Mononuclear cell (primary cell): ENCODE measurements around the gene CDC42SE2. TPM values are rescaled to one million over a fixed set of nuclear protein-coding genes. Genes with fewer than 3 reads are reported as not detected.
"Not testable (repeated sequence)": the region's sequence is repeated elsewhere in the genome, so short reads cannot be mapped to it uniquely, and the experiment has no call there.

Source experiments
- H3K27me3 ChIP-seq: 2 replicates; pipeline ENCODE4 v1.6.0; 2011; ENCODE audit warnings: low read length, control low read depth; ENCODE audit not compliant: insufficient read depth
- H3K4me1 ChIP-seq: 2 replicates; pipeline ENCODE4 v1.5.1; 2011; ENCODE audit warnings: mild to moderate bottlenecking, low read length, control low read depth; ENCODE audit not compliant: insufficient read depth
- H3K4me3 ChIP-seq: 2 replicates; pipeline ENCODE4 v1.5.1; 2011; ENCODE audit warnings: mild to moderate bottlenecking, low read length, moderate library complexity
- H3K9me3 ChIP-seq: 2 replicates; pipeline ENCODE4 v1.5.1; 2011; ENCODE audit warnings: low read depth, mild to moderate bottlenecking, control low read depth, low read length
- total RNA-seq: library from RNA; depleted of rRNA; stranded (reverse); fragments of >200 nt; gene quantifications from one replicate; pipeline ENCODE4 v1.2.3, GENCODE V29; 2012

The CDC42SE2 gene
- total RNA-seq, 1 donor = 463 TPM

DNA sequence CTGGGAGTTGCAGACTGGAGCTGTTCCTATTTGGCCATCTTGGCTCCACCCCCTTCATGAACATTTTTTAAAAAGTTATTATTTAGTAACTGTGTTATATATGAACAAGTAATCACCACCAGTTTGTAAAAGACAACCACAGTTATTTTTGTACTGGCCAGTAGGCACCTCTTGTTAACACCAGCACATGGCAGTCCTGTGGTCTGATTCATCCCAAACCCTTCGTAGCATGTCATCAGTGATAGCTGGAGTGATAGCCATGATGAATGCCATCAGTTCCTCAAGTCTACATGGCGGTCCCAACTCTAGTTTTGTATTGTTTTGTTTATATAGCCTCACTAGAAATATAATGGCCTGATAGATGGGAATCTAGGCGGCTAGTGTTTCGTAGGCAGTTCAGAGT is 74.2 kb downstream of the CDC42SE2 start:
- H3K27me3 ChIP-seq = no peaks in the 10 kb centered on the region
- H3K4me3 ChIP-seq = no peak overlapping the region
- no peaks in the 10 kb centered on the region for H3K9me3 ChIP-seq
- peaks cover 10% of the 10 kb centered on the region for H3K4me1 ChIP-seq

DNA sequence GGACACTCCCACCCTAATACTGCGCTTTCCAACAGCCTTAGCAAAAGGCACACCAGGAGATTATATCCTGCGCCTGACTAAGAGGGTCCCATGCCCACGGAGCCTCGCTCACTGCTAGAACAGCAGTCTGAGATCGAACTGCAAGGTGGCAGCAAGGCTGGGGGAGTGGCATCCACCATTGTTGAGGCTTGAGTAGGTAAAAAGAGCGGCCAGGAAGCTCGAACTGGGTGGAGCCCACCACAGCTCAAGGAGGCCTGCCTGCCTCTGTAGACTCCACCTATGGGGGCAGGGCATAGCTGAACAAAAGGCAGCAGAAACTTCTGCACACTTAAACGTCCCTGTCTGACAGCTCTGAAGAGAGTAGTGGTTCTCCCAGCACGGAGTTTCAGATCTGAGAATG is 80.4 kb downstream of the CDC42SE2 start:
- not testable (repeated sequence) for H3K9me3 ChIP-seq, H3K27me3 ChIP-seq, H3K4me3 ChIP-seq
- H3K4me1 ChIP-seq = peaks cover 13% of the 10 kb centered on the region

DNA sequence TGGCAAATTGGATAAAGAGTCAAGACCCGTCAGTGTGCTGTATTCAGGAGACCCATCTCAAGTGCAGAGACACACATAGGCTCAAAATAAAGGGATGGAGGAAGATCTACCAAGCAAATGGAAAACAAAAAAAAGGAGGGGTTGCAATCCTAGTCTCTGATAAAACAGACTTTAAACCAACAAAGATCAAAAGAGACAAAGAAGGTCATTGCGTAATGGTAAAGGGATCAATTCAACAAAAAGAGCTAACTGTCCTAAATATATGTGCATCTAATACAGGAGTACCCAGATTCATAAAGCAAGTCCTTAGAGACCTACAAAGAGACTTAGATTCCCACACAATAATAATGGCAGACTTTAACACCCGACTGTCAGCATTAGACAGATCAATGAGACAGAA is 82.4 kb downstream of the CDC42SE2 start:
- H3K4me1 ChIP-seq = peaks cover 13% of the 10 kb centered on the region
- H3K9me3 ChIP-seq, H3K4me3 ChIP-seq, H3K27me3 ChIP-seq: not testable (repeated sequence)

DNA sequence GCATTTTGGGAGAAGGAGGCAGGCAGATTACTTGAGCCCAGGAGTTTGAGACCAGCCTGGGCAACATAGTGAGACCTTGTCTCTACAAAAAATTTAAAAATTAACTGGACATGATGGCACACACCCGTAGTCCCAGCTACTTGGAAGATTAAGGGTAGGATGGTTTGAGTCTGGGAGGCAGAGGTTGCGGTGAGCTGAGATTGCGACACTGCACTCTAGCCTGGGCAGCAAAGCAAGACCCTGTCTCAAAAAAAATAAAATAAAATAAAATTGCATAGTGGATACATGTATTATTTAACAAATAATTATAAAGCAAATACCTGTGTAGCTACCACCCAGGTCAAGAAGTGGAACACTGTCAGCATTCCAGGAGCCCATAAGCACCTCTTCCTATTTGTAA is 90.1 kb downstream of the CDC42SE2 start:
- Histone ChIP-seq H3K4me3 (no peak overlapping the region), H3K9me3 (no peaks in the 10 kb centered on the region), H3K27me3 (no peaks in the 10 kb centered on the region), H3K4me1 (peaks cover 42% of the 10 kb centered on the region)

DNA sequence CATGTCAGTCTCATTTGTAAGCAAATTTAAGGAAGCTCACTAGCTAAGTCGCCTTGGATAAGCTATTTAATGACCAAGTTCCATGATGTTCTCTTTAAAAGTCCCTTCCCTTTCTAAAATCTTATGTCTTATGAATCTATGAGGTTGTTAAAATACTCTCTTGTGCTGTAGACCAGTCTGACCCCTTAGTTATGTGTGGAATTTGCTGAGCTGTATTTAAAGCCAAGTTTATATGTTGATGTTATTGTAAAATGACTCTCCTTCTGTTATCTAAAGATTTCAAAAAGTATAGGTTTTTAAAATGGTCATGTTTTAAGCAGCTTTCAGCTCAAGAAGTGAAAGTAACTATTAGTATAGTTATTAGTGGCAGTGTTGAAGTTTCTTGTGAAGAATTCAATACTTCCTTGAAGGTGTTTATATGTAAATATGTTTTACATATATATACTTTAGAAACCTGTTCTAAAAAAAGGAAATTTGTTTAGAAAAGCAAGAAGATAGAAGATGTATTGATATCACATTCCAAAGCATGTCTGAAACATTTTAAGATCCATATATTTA is 92.2 kb downstream of the CDC42SE2 start:
- Histone ChIP-seq H3K4me1 (peaks cover 40% of the 10 kb centered on the region), H3K9me3 (no peaks in the 10 kb centered on the region), H3K27me3 (no peaks in the 10 kb centered on the region), H3K4me3 (no peak overlapping the region)

DNA sequence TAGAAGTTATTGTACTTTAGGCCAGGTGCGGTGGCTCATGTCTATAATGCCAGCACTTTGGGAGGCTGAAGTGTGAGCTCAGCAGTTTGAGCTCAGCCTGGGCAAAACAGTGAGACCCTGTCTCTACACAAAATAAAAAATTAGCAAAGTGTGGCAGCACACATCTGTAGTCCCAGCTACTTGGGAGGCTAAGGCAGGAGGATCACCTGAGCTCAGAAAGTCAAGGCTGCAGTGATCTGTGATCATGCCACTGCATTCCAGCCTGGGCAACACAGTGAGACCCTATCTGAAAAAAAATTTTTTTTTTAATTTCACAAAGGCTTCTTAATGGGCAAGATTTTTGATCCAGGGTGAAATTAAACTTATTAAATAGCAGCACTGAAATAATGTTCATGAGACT is 92.8 kb downstream of the CDC42SE2 start:
- H3K4me1 ChIP-seq = peaks cover 39% of the 10 kb centered on the region
- no peak overlapping the region for H3K4me3 ChIP-seq
- no peaks in the 10 kb centered on the region for H3K27me3 ChIP-seq
- H3K9me3 ChIP-seq = no peaks in the 10 kb centered on the region

DNA sequence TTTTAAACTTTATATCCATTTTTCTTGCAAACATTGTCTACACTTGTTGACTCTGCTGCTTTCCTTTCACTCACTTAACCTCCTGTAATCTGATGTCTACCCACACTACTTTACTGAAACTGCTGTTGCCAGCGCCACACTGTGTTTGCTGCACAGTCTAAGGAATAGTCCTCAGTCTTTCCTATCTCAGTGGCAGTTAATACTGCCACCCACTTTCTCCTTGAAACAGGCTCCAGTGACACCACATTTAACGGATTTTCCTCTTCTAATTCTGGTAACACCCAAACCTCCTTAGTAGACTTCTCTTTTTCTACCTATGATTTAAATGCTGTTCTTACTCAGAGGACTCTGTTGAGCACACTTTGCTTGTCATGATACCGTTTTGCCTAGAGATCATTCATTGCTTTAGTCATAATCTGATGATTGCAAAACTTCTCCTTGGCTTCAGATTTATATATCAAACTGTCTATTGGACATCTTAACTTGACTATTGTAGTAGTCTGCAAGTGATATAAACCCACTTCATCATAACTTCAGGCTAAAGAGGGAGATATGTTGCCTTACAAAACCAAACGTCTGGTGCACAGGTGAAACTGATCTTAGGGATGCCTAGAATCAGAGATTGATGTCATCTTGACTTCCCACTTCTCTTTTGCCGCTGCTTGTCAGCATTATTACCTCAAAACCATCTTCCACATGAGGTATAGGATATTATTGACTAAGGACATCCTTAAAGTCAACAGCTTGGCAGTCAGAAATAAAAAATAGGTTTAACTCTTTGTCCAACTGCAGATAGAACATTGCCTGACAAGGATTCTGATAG is 94.1 kb downstream of the CDC42SE2 start:
- H3K4me3 ChIP-seq = no peak overlapping the region
- peaks cover 38% of the 10 kb centered on the region for H3K4me1 ChIP-seq
- no peaks in the 10 kb centered on the region for H3K27me3 ChIP-seq
- H3K9me3 ChIP-seq = no peaks in the 10 kb centered on the region

DNA sequence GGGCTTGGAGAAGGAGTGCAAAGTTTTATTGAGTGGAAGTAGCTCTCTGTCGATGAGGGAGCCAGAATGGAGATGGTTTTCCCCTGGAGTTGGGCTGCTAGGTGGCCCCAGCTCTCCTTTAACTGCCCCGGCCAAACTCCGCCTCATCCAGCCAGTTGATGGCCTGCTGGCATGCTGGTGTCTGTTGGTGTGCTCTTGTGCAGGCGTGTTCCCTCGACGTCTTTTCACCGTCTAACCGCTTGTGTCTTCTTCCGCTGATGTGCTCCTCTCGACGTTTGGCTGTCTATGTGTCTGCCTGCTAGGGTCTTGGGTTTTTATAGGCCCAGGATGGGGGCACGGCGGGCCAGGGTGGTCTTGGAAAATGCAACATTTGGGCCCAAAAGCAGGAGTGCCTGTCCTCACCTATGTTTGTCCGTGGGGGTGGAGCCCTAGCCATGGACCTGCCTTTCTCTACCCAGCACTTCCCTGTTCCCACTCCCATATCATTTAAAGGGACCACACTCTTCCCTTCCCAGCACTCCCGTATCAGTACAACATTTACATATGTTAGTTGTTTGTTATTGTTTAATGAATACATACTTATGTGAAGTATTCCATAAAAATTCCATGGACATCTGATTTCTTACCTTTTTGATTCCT is 97.9 kb downstream of the CDC42SE2 start:
- H3K27me3 ChIP-seq = no peaks in the 10 kb centered on the region
- H3K9me3 ChIP-seq = no peaks in the 10 kb centered on the region
- H3K4me3 ChIP-seq = no peak overlapping the region
- H3K4me1 ChIP-seq = peaks cover 34% of the 10 kb centered on the region

DNA sequence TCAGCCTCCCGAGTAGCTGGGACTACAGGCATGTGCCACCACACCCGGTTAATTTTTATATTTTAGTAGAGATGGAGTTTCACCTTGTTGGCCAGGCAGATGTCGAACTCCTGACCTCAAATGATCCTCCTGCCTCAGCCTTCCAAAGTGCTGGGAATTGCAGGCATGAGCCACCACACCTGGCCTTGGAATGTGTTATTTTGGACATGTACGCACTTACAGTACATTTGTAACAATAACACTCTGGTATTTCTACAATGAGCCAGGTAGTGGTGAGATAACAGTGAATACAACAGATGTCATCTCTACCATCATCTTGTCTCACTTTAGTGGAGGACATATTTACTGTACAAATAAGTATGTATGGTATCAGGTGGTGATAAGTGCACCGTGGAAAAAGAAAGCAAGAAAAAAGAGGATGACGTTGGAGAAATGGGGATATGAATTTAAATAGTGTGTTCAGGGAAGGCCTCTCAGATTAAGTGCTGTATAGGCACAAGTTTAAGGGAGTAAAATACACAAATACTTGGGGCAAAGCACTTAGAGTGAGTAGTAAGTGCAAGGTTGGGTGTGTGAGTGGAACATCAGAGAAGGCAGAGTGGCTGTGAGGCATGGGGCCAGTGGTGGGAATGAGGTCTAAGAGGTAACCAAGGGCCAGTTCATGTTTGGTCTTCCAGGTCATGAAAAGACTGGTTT is 100.1 kb downstream of the CDC42SE2 start:
- no peaks in the 10 kb centered on the region for H3K27me3 ChIP-seq
- H3K9me3 ChIP-seq = no peaks in the 10 kb centered on the region
- H3K4me1 ChIP-seq = peaks cover 21% of the 10 kb centered on the region
- no peak overlapping the region for H3K4me3 ChIP-seq

DNA sequence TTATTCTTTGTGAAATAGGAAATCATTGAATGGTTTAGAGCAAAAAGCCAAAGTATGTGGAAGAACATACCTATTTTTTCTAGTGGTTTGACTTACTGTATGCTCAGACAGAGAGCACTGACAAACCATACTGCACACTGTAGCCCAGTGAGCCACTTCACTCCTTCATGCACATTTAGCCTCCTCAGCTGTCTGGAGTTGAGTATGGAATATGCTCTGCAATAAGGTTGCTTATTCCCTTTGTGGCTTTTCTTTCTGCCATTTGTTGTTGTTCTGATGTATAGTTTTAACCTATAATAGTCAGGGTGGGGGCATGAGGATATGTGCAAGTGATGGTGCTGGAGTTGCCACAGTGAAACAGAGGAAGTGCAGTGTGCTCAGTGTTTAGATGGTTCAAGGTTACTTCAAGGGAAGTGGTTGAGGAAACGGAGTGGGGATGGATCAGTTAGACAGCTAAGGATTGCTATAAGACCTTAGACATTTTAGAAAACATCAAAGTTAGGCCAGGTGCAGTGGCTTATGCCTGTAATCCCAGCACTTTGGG is 100.7 kb downstream of the CDC42SE2 start:
- peaks cover 21% of the 10 kb centered on the region for H3K4me1 ChIP-seq
- no peaks in the 10 kb centered on the region for H3K27me3 ChIP-seq
- no peak overlapping the region for H3K4me3 ChIP-seq
- no peaks in the 10 kb centered on the region for H3K9me3 ChIP-seq

DNA sequence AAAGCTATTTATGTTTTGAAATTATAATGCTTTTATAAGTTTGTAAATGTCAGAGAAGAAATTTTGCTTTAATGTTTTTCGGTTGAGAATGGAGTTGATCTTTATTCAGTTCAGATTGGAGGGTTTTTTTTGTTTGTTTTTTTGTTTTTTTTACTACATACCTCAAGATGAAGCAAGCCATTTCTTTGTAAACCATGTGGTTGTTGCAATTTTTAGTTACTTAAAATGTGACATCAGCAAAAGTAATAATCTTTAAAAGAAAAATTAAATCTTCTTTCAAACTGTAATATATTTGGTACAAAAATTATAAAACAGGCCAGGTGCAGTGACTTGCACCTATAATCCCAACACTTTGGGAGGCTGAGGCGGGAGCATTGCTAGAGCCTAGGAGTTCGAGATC is 102.6 kb downstream of the CDC42SE2 start:
- H3K4me3 ChIP-seq = no peak overlapping the region
- H3K4me1 ChIP-seq = peaks cover 21% of the 10 kb centered on the region
- H3K27me3 ChIP-seq = no peaks in the 10 kb centered on the region
- H3K9me3 ChIP-seq = no peaks in the 10 kb centered on the region

DNA sequence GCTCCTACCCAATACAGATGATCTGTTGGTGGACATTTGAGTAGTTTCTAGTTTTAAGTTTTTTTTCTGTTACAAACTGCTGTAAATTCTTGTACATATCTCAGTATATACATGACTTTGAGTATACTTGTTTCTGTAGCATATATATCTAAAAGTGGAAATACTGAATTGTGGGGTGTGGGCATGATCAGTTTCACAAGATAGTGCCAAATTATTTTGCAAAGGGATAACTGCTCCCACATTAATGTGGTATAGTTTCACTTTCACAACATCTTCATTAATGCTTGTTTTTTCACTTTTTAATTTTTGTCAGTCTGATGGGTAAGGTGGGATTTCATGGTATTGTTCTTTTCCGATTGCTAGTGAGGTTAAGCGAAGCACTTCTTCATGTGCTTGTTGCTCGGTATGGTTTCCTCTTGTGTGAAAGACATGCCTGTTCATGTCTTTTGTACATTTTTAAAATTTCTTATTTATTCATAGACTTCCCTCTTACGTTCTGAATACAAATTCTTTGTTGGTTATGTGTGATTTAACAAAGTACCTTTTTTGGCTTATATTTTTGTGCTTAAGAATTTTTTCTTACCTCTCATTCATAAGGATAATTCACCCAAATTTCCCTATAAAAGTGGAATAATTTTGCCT is 103.5 kb downstream of the CDC42SE2 start:
- H3K9me3 ChIP-seq = no peaks in the 10 kb centered on the region
- H3K4me3 ChIP-seq = no peak overlapping the region
- peaks cover 24% of the 10 kb centered on the region for H3K4me1 ChIP-seq
- no peaks in the 10 kb centered on the region for H3K27me3 ChIP-seq

DNA sequence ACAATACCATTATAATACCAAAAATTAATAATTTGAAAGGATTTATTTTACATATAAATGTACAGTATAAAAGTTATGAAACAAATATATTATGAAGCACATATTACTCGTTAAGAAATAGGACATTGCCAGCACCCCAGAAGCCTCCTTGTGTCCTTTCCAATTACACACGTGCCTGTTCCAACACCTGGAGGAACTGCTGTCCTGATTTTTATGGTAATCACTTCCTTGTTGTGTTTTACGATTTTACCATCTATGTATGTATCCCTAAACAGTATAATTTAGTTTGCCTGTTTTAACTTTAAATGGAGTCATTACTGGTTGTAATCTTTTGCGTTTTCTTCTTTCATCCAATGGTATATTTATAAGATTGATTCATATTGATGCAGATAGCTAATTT is 105.0 kb downstream of the CDC42SE2 start:
- no peaks in the 10 kb centered on the region for H3K9me3 ChIP-seq
- no peaks in the 10 kb centered on the region for H3K27me3 ChIP-seq
- H3K4me3 ChIP-seq = no peak overlapping the region
- peaks cover 31% of the 10 kb centered on the region for H3K4me1 ChIP-seq

DNA sequence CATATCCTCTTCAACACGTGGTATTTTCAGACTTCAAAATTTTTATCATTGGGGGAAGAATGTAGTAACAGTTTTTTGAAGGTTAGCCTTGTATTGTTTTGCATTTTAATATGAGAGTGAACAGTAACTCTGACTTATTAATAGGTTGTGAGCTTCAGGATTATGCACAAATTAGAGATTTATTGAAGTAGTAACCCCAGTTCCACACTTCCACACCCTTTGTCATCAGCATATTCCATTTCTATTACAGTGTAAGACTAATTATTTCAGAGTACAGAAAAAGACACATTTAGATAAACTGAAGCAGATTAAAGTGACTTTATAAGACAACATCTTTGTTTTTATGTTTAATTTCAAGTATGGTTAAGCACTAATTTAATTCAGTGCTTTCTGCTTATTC is 105.7 kb downstream of the CDC42SE2 start:
- Histone ChIP-seq H3K9me3 (no peaks in the 10 kb centered on the region), H3K4me1 (peaks cover 28% of the 10 kb centered on the region), H3K4me3 (no peak overlapping the region), H3K27me3 (no peaks in the 10 kb centered on the region)

DNA sequence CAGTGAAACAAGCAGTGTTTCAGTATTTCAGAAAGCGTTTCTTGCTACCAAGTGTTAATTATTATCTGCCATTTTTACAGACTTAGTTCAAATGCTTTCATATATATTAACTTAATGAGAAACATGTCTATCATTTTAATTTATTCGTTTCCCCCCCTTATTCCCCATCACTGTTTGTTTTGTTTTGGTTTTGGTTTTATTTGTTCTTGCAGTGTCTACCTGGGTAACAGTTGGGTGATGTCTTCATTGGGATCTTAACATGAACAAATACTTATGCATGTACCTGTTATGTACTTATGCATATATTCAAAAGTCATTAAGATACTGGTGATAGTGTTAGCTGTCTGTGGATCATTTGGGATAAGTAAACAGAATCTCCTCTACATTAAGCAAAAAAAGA is 108.0 kb downstream of the CDC42SE2 start:
- H3K4me3 ChIP-seq = no peak overlapping the region
- H3K9me3 ChIP-seq = no peaks in the 10 kb centered on the region
- no peaks in the 10 kb centered on the region for H3K27me3 ChIP-seq
- peaks cover 23% of the 10 kb centered on the region for H3K4me1 ChIP-seq
